HG03175 (cell line): ENCODE data around the gene MEGF9.
"Not testable (repeated sequence)": the region's sequence is repeated elsewhere in the genome, so short reads cannot be mapped to it uniquely, and the experiment has no call there.

Experiments used
- ATAC-seq: cut with Tn5 transposase; IDR thresholded peaks from one replicate; pipeline ENCODE4 v1.9.1; 2021; ENCODE audit warnings: mild to moderate bottlenecking, moderate library complexity; ENCODE audit not compliant: unreplicated experiment

The MEGF9 gene

GRCh38 chr9:120714088-120714845 is at the start of gene MEGF9:
MEGF9 (minus strand) TSS chr9:120714470; CDS start chr9:120714358, 112 bp downstream.
- ATAC-seq = peak; percentile 97

- ATAC-seq = no peak
These were observed 46.7 kb upstream of the MEGF9 start for GRCh38 chr9:120761006-120761405.

GRCh38 chr9:120759755-120760400 is 45.6 kb upstream of the MEGF9 start:
- ATAC-seq = no peak

GRCh38 chr9:120758544-120758943 is 44.3 kb upstream of the MEGF9 start:
- no peak for ATAC-seq

GRCh38 chr9:120757026-120757913 is 43.0 kb upstream of the MEGF9 start:
- ATAC-seq = no peak

- no peak for ATAC-seq
These were observed 42.3 kb upstream of the MEGF9 start for GRCh38 chr9:120756531-120756930.

- ATAC-seq = peak; percentile 50
These were observed 41.7 kb upstream of the MEGF9 start for GRCh38 chr9:120755810-120756434.

GRCh38 chr9:120755044-120755443 is 40.8 kb upstream of the MEGF9 start:
- peak; percentile 45 for ATAC-seq

- ATAC-seq = no peak
These were observed 36.2 kb upstream of the MEGF9 start for GRCh38 chr9:120750421-120750820.

GRCh38 chr9:120746366-120746765 is 32.1 kb upstream of the MEGF9 start:
- ATAC-seq = not testable (repeated sequence)

- no peak for ATAC-seq
These were observed 31.0 kb upstream of the MEGF9 start for GRCh38 chr9:120745278-120745677.

GRCh38 chr9:120742951-120743416 is 28.7 kb upstream of the MEGF9 start:
- no peak for ATAC-seq

GRCh38 chr9:120741701-120742100 is 27.4 kb upstream of the MEGF9 start:
- no peak for ATAC-seq

- ATAC-seq = no peak
These were observed 26.9 kb upstream of the MEGF9 start for GRCh38 chr9:120741191-120741590.

- ATAC-seq = no peak
These were observed 25.9 kb upstream of the MEGF9 start for GRCh38 chr9:120740132-120740531.

- no peak for ATAC-seq
These were observed 23.3 kb upstream of the MEGF9 start for GRCh38 chr9:120737416-120738165.

GRCh38 chr9:120736881-120737280 is 22.6 kb upstream of the MEGF9 start:
- no peak for ATAC-seq

GRCh38 chr9:120735415-120736126 is 21.3 kb upstream of the MEGF9 start:
- no peak for ATAC-seq

GRCh38 chr9:120734607-120735410 is 20.5 kb upstream of the MEGF9 start:
- ATAC-seq = no peak
